H1 (cell line): ENCODE data around the gene LRRC9. TPM values are rescaled to one million over a fixed set of nuclear protein-coding genes. Genes with fewer than 3 reads are reported as not detected.
"Not testable (repeated sequence)": the region's sequence is repeated elsewhere in the genome, so short reads cannot be mapped to it uniquely, and the experiment has no call there.

ENCODE experiments used
- CTCF ChIA-PET: fragments of 300-600 bp; sonication (Branson Sonifier 250); formaldehyde crosslinking; loops from one replicate; lab custom pipeline; 2021; ENCODE audit not compliant: partially characterized antibody; lab: Charles Lee
- POLR2A ChIA-PET: fragments of 300-600 bp; sonication (Branson Sonifier 250); formaldehyde crosslinking; loops from one replicate; lab custom pipeline; 2021; ENCODE audit warnings: inconsistent platforms; ENCODE audit not compliant: partially characterized antibody; lab: Charles Lee
- DNase-seq, 2 experiments: peaks; one replicate each; pipeline versions ENCODE4 v3.0.0 to v3.0.0-alpha.2; 2010 to 2022; ENCODE audit warnings: low spot score in 2 of 2, low read depth in 1 of 2, mixed read lengths in 1 of 2
- FAIRE-seq: peaks from 2 replicates; lab custom pipeline; 2011; peaks lifted over from hg19 to GRCh38; lab: Jason Lieb, UNC
- H2AFZ ChIP-seq: 2 replicates; pipeline ENCODE4 v1.8.1; 2012; ENCODE audit warnings: low read length, inconsistent platforms
- H2AK5ac ChIP-seq: 2 replicates; pipeline ENCODE4 v1.6.1; 2013; ENCODE audit warnings: low read depth, low read length
- H2BK120ac ChIP-seq: replicated peaks from 2 replicates; pipeline ENCODE3; 2013; ENCODE audit warnings: low read depth, low read length, inconsistent platforms
- H2BK12ac ChIP-seq: 2 replicates; pipeline ENCODE4 v1.6.1; 2013; ENCODE audit warnings: low read depth, low read length
- H2BK15ac ChIP-seq: 2 replicates; pipeline ENCODE4 v1.6.1; 2013; ENCODE audit warnings: low read length
- H2BK20ac ChIP-seq: 2 replicates; pipeline ENCODE4 v1.6.1; 2013; ENCODE audit warnings: low read length
- H2BK5ac ChIP-seq: 2 replicates; pipeline ENCODE4 v1.6.1; 2013; ENCODE audit warnings: low read depth, low read length
- H3K14ac ChIP-seq: 2 replicates; pipeline ENCODE4 v1.6.1; 2013; ENCODE audit warnings: inconsistent platforms; ENCODE audit not compliant: insufficient read length
- H3K18ac ChIP-seq: 2 replicates; pipeline ENCODE4 v1.6.1; 2013; ENCODE audit warnings: low read length; ENCODE audit errors: extremely low read depth
- H3K23ac ChIP-seq: 2 replicates; pipeline ENCODE4 v1.6.1; 2013; ENCODE audit warnings: inconsistent platforms; ENCODE audit not compliant: insufficient read length
- H3K23me2 ChIP-seq: 2 replicates; pipeline ENCODE4 v1.6.1; 2013; ENCODE audit warnings: low read depth, low read length
- H3K27ac ChIP-seq: 2 replicates; pipeline ENCODE4 v1.6.1; 2011; ENCODE audit warnings: low read depth, low read length, inconsistent platforms
- H3K27me3 ChIP-seq, 4 experiments: replicated peaks in 1 of 4; 1 replicate in 1 of 4; 2 replicates in 3 of 4; pipeline versions ENCODE4 v1.6.1 to v1.8.1; 2011 to 2013; ENCODE audit warnings: low read length in 3 of 4, mild to moderate bottlenecking in 3 of 4, inconsistent platforms in 2 of 4, mixed read lengths in 2 of 4, moderate library complexity in 1 of 4; ENCODE audit not compliant: control insufficient read depth in 3 of 4, insufficient read depth in 3 of 4; ENCODE audit errors: extremely low read depth in 1 of 4
- H3K36me3 ChIP-seq, 4 experiments: 2 replicates each; pipeline versions ENCODE4 v1.6.1 to v1.8.1; 2011 to 2013; ENCODE audit warnings: mild to moderate bottlenecking in 4 of 4, low read length in 3 of 4, moderate library complexity in 2 of 4, control low read depth in 1 of 4, inconsistent platforms in 1 of 4; ENCODE audit not compliant: insufficient read depth in 4 of 4, control insufficient read depth in 2 of 4
- H3K4ac ChIP-seq: replicated peaks from 2 replicates; pipeline ENCODE3; 2013; ENCODE audit warnings: low read length, low read depth, mixed read lengths, inconsistent platforms; ENCODE audit not compliant: insufficient read length
- H3K4me1 ChIP-seq, 4 experiments: replicated peaks in 1 of 4; 1 replicate in 1 of 4; 2 replicates in 3 of 4; pipeline versions ENCODE4 v1.6.1 to v1.8.1; 2011 to 2013; ENCODE audit warnings: low read length in 3 of 4, inconsistent platforms in 2 of 4, mixed read lengths in 1 of 4; ENCODE audit not compliant: insufficient read depth in 4 of 4, control insufficient read depth in 3 of 4
- H3K4me2 ChIP-seq, 2 experiments: 2 replicates each; pipeline versions ENCODE4 v1.6.1 to v1.8.1; 2011 to 2013; ENCODE audit warnings: low read depth in 2 of 2, low read length in 2 of 2, control low read depth in 1 of 2, inconsistent platforms in 1 of 2, mild to moderate bottlenecking in 1 of 2; ENCODE audit not compliant: insufficient read depth in 1 of 2
- H3K4me3 ChIP-seq, 4 experiments: fragments of 200-600, 300-600 bp in 1 of 4; sonication (generic), shearing (Covaris generic), sonication (Bioruptor Twin) in 1 of 4; 2 replicates each; pipeline versions ENCODE4 v1.5.1 to v1.8.1; 2011 to 2016; ENCODE audit warnings: low read length in 4 of 4, low read depth in 3 of 4, control low read depth in 2 of 4, inconsistent platforms in 2 of 4, mild to moderate bottlenecking in 2 of 4, mixed read lengths in 1 of 4, moderate library complexity in 1 of 4; ENCODE audit not compliant: insufficient read depth in 2 of 4; ENCODE audit errors: extremely low read depth in 1 of 4
- H3K56ac ChIP-seq: replicated peaks from 2 replicates; pipeline ENCODE3; 2013; ENCODE audit warnings: low read depth, mild to moderate bottlenecking, mixed read lengths, low read length, inconsistent platforms; ENCODE audit not compliant: insufficient read length
- H3K79me1 ChIP-seq: 2 replicates; pipeline ENCODE4 v1.6.1; 2013; ENCODE audit warnings: low read depth, low read length, control low read depth
- H3K79me2 ChIP-seq, 2 experiments: 2 replicates each; pipeline versions ENCODE4 v1.6.1 to v1.8.1; 2012 to 2013; ENCODE audit warnings: low read length in 2 of 2, mild to moderate bottlenecking in 2 of 2, inconsistent platforms in 1 of 2; ENCODE audit not compliant: insufficient read depth in 2 of 2, control insufficient read depth in 1 of 2
- H3K9ac ChIP-seq, 4 experiments: replicated peaks in 1 of 4; 1 replicate in 1 of 4; 2 replicates in 3 of 4; pipeline versions ENCODE4 v1.6.1 to v1.8.1; 2011 to 2013; ENCODE audit warnings: low read depth in 3 of 4, low read length in 3 of 4, control low read depth in 2 of 4, mild to moderate bottlenecking in 2 of 4, moderate library complexity in 2 of 4, inconsistent platforms in 1 of 4; ENCODE audit errors: extremely low read depth in 1 of 4
- H3K9me3 ChIP-seq, 2 experiments: 2 replicates each; pipeline versions ENCODE4 v1.6.1 to v1.8.1; 2012 to 2013; ENCODE audit warnings: mild to moderate bottlenecking in 2 of 2, moderate library complexity in 2 of 2, control low read depth in 1 of 2, inconsistent platforms in 1 of 2, low read depth in 1 of 2, low read length in 1 of 2, mixed read lengths in 1 of 2; ENCODE audit not compliant: insufficient read depth in 2 of 2
- H4K20me1 ChIP-seq, 2 experiments: replicated peaks in 1 of 2; 2 replicates each; pipeline versions ENCODE3 to v1.8.1; 2011 to 2013; ENCODE audit warnings: inconsistent platforms in 2 of 2, low read length in 2 of 2, mild to moderate bottlenecking in 1 of 2; ENCODE audit not compliant: insufficient read depth in 2 of 2, control insufficient read depth in 1 of 2
- H4K5ac ChIP-seq: 2 replicates; pipeline ENCODE4 v1.6.1; 2013; ENCODE audit warnings: low read length, low read depth, mixed read lengths, inconsistent platforms; ENCODE audit not compliant: insufficient read length
- H4K8ac ChIP-seq: 2 replicates; pipeline ENCODE4 v1.8.0; 2013; ENCODE audit warnings: mild to moderate bottlenecking, moderate library complexity, low read length, inconsistent platforms; ENCODE audit not compliant: insufficient read depth; ENCODE audit errors: extremely low read depth
- H4K91ac ChIP-seq: replicated peaks from 2 replicates; pipeline ENCODE3; 2013; ENCODE audit warnings: low read length, mixed read lengths, inconsistent platforms; ENCODE audit not compliant: insufficient read length
- WGBS, 2 experiments: shearing (Covaris generic) in 1 of 2; methylation state at CpG; one replicate each; pipeline versions ENCODE4 v1.1.6 to v1.1.7; 2013 to 2015; ENCODE audit warnings: low lambda C conversion rate in 2 of 2, mixed read lengths in 2 of 2, inconsistent platforms in 1 of 2, low coverage in 1 of 2, missing lambda C conversion rate in 1 of 2; ENCODE audit not compliant: insufficient replicate concordance in 2 of 2, insufficient coverage in 1 of 2, insufficient read length in 1 of 2; ENCODE audit errors: extremely low coverage in 1 of 2, missing lambda C conversion rate in 1 of 2; 5-methylcytosine and 5-hydroxymethylcytosine counted together
- polyA plus RNA-seq, 7 experiments: library from polyadenylated mRNA; depleted of rRNA in 3 of 7; stranded (reverse) in 5 of 7; unstranded in 2 of 7; fragments of >200 nt in 5 of 7; fragments of 200-250 nt in 2 of 7; gene quantifications; 1 replicate in 5 of 7; 2 replicates in 1 of 7; 4 replicates in 1 of 7; pipeline versions ENCODE4 v1.2.1 to v1.2.3, GENCODE V29; 2011 to 2013; ENCODE audit warnings: missing spikeins in 2 of 7, mixed read lengths in 2 of 7
- total RNA-seq: library from RNA; stranded (reverse); fragmentation: NEBNext Ultra II Directional; extraction: Animal tissue kit (Norgen Biotek cat#: 25700); gene quantifications from 2 replicates; pipeline ENCODE4 v1.2.1, GENCODE V29; 2021

The LRRC9 gene
- total and polyA plus RNA-seq, 2 of the 8 experiments (the other 6 are each of a cell fraction or from before 2014, with no cell fraction given), result 0.12 to 0.84 TPM

GRCh38 chr14:60099855-60100254 is 179.9 kb downstream of the LRRC9 start:
- POLR2A ChIA-PET, H3K27ac ChIP-seq, H3K4ac ChIP-seq, H2BK15ac ChIP-seq, H2AFZ ChIP-seq, H3K79me1 ChIP-seq, H3K18ac ChIP-seq, FAIRE-seq, H3K14ac ChIP-seq, H4K5ac ChIP-seq, H3K4me3 ChIP-seq, H3K4me1 ChIP-seq, H3K9me3 ChIP-seq, H3K27me3 ChIP-seq, H3K23me2 ChIP-seq, H3K23ac ChIP-seq, H3K9ac ChIP-seq, DNase-seq, H2BK12ac ChIP-seq, H2AK5ac ChIP-seq, H2BK120ac ChIP-seq, H3K4me2 ChIP-seq, H3K36me3 ChIP-seq, H4K20me1 ChIP-seq, H4K8ac ChIP-seq, H4K91ac ChIP-seq, H3K56ac ChIP-seq, H2BK5ac ChIP-seq, H2BK20ac ChIP-seq: not testable (repeated sequence)
- peaks cover 2 to 88% of the 10 kb centered on the region in 2 experiments; a peak in 3 of 4 replicates for H3K79me2 ChIP-seq
- 88% methylated on average over 7 of the region's 7 CpGs; no CpG with 5 or more reads in 1 of the 2 experiments for WGBS, 2 experiments
- CTCF ChIA-PET, result interaction anchor here (0.7 to 1.6 kb wide), 4 partner anchors 10 to 254 kb away, joined by 3 to 4 read pairs (median 3); no protein-coding TSS in a partner anchor
